Right atrium auricular region (tissue), 2 donors: ENCODE measurements around the gene PPP2R5C. TPM values are rescaled to one million over a fixed set of nuclear protein-coding genes. Genes with fewer than 3 reads are reported as not detected.
"Not testable (repeated sequence)": the region's sequence is repeated elsewhere in the genome, so short reads cannot be mapped to it uniquely, and the experiment has no call there.

Source experiments
- DNase-seq: peaks from one replicate; pipeline ENCODE4 v3.0.0-alpha.2; 2019; ENCODE audit warnings: low spot score
- H3K27ac ChIP-seq, 2 donors: fragments of 200-600 bp; sonication (generic); 1 replicate in 1 of 2; 2 replicates in 1 of 2; pipeline ENCODE4 v1.5.1; 2016 to 2019
- H3K27me3 ChIP-seq, 2 donors: fragments of 200-600 bp; sonication (generic); one replicate each; pipeline versions ENCODE4 v1.5.1 to v1.6.0; 2017 to 2019
- H3K36me3 ChIP-seq: fragments of 200-600 bp; sonication (generic); one replicate; pipeline ENCODE4 v1.5.1; 2016
- H3K4me1 ChIP-seq, 2 donors: fragments of 200-600 bp; sonication (generic); one replicate each; pipeline versions ENCODE4 v1.5.1 to v1.6.0; 2017 to 2019
- H3K4me3 ChIP-seq, 2 donors: fragments of 200-600 bp; sonication (generic); 1 replicate in 1 of 2; 2 replicates in 1 of 2; pipeline ENCODE4 v1.5.1; 2017 to 2019; ENCODE audit warnings: mild to moderate bottlenecking in 1 of 2, moderate library complexity in 1 of 2
- H3K9me3 ChIP-seq, 2 donors: fragments of 200-600 bp; sonication (generic); one replicate each; pipeline ENCODE4 v1.5.1; 2019
- CTCF ChIP-seq, 2 donors: fragments of 200-600 bp; sonication (generic); IDR thresholded peaks; one replicate each; pipeline ENCODE4 v1.5.1; 2019; ENCODE audit warnings: antibody characterized with exemption in 2 of 2
- total RNA-seq, 2 donors: library from RNA; depleted of rRNA; stranded (reverse); fragments of >200 nt; gene quantifications; one replicate each; pipeline ENCODE4 v1.1.0, GENCODE V29; 2016

Gene PPP2R5C
- total RNA-seq, 2 donors from 2014 or later: 82.2 to 82.9 TPM

DNA sequence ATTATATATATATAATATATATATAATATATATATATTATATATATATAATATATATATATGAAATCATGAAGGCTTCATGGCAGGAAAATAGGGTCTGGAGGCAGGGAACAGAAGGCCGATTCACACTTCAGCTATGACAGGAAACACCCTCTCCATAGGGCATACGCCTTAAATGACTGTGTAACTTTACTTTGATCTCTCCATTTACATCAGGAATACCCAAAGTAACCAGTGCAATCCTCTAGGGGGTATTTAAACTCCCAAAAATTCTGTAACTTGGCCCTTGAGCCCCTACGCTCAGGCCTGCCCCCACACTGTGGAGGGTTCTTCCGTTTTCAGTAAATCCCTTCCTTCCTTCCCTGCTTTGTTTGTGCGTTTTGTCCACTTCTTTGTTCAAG, 40.4 kb upstream of the PPP2R5C start:
- Histone ChIP-seq H3K9me3 (no peaks in the 10 kb centered on the region), H3K4me1 (peaks cover 0 to 20% of the 10 kb centered on the region in 2 donors), H3K27me3 (no peaks in the 10 kb centered on the region), H3K27ac (peak overlapping the region; percentile 55 to 70), H3K4me3 (no peak overlapping the region), H3K36me3 (no peaks in the 10 kb centered on the region)
- no peak for TF ChIP-seq CTCF (IDR thresholded peaks at IDR 0.05)
- peak; percentile 23 for DNase-seq

- DNase-seq: peak; percentile 64
- no peaks in the 10 kb centered on the region for H3K27me3 ChIP-seq
- no peaks in the 10 kb centered on the region for H3K36me3 ChIP-seq
- H3K4me1 ChIP-seq: peaks cover 0 to 20% of the 10 kb centered on the region in 2 donors
- no peaks in the 10 kb centered on the region for H3K9me3 ChIP-seq
- no peak overlapping the region for H3K4me3 ChIP-seq
- peak overlapping the region; percentile 55 to 70 for H3K27ac ChIP-seq
- TF ChIP-seq CTCF (IDR thresholded peaks at IDR 0.05): no peak
These were observed 39.4 kb upstream of the PPP2R5C start for GRCh38 chr14:101721951-101722661.

GRCh38 chr14:101723061-101723595, 38.4 kb upstream of the PPP2R5C start:
- no peak for DNase-seq
- H3K9me3 ChIP-seq: no peaks in the 10 kb centered on the region
- H3K27ac ChIP-seq: no peak overlapping the region
- H3K4me3 ChIP-seq: no peak overlapping the region
- no peaks in the 10 kb centered on the region for H3K36me3 ChIP-seq
- peaks cover 0 to 20% of the 10 kb centered on the region in 2 donors for H3K4me1 ChIP-seq
- no peaks in the 10 kb centered on the region for H3K27me3 ChIP-seq
- no peak for TF ChIP-seq CTCF (IDR thresholded peaks at IDR 0.05)

DNA sequence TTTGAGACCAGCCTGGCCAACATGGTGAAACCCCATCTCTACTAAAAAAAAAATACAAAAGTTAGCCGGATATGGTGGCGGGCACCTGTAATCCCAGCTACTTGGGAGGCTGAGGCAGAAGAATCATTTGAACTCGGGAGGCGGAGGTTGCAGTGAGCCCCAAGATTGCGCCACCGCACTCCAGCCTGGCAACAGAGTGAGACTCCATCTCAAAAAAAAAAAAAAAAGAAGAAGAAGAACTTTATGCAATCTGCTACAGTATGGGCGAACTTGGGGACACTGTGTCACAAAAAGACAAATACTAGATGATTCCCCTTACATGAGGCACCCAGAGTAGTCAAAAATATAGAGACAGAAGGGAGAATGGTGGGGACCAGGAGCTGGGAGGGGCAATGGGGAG, 35.9 kb upstream of the PPP2R5C start:
- DNase-seq: not testable (repeated sequence)

DNA sequence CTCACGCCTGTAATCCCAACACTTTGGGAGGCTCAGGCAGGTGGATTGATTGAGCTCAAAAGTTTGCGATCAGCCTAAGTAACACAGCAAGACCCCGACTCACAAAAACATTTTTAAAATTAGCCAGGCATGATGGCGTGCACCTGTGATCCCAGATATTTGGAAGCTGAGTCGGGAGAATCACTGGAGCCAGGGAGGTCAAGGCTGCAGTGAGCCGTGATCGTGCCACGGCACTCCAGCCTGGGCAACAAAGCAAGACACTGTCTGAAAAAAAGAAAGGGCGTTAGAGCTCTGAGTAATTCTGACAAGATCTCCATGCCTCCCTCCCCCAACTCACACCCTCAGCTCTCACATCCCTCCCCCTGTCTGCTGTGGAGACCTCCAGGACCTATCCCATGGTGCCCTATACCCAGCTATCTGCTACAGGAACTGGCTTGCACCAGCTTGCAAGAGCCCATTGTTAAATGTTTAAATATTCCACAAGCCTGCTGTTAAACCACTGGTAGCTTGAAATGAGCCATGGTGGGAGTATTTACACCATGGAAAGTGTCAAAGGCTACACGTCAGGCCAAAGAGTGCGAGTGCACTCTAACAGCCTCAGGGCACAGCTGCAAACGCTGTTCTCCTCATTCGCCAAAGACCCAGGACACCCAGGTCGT, 35.1 kb upstream of the PPP2R5C start:
- DNase-seq: no peak
- Histone ChIP-seq H3K36me3 (no peaks in the 10 kb centered on the region), H3K27ac (no peak overlapping the region), H3K4me3 (no peak overlapping the region), H3K27me3 (no peaks in the 10 kb centered on the region), H3K9me3 (no peaks in the 10 kb centered on the region), H3K4me1 (peaks cover 0 to 7% of the 10 kb centered on the region in 2 donors)
- no peak for TF ChIP-seq CTCF (IDR thresholded peaks at IDR 0.05)

More for the DNA sequence above, 35.9 kb upstream of the PPP2R5C start:
- not testable (repeated sequence) for H3K36me3 ChIP-seq, H3K4me1 ChIP-seq, H3K27ac ChIP-seq, H3K27me3 ChIP-seq, H3K9me3 ChIP-seq, H3K4me3 ChIP-seq

GRCh38 chr14:101726954-101727302, 34.6 kb upstream of the PPP2R5C start:
- Histone ChIP-seq H3K27ac (no peak overlapping the region), H3K4me1 (peaks cover 0 to 11% of the 10 kb centered on the region in 2 donors), H3K27me3 (no peaks in the 10 kb centered on the region), H3K9me3 (no peaks in the 10 kb centered on the region), H3K4me3 (no peak overlapping the region), H3K36me3 (no peaks in the 10 kb centered on the region)
- no peak for DNase-seq
- TF ChIP-seq CTCF (IDR thresholded peaks at IDR 0.05): no peak
